ENCODE data around the gene CEP104.

The CEP104 gene

DNA sequence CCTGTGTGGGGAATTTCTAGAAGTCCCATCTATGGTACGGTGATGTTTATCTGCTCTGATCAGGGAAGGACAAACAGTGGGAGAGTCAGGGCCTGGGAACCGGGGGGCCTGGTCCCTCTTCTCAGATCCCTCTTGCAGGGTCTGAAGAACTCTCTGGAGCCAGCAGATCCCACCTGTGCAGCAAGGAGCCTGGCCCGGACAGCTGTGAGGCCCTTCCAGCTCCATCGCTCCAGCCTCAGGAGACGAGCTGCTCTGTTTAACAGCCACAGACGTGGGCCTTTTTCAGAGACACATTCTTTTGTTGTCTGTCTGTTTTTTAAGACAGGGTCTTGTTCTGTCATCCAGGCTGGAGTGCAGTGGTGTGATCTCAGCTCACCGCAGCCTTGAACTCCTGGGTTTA, 28.6 kb upstream of the CEP104 start:
- no peak overlapping the region for H3K27ac ChIP-seq
- TF ChIP-seq, protein P1, sequence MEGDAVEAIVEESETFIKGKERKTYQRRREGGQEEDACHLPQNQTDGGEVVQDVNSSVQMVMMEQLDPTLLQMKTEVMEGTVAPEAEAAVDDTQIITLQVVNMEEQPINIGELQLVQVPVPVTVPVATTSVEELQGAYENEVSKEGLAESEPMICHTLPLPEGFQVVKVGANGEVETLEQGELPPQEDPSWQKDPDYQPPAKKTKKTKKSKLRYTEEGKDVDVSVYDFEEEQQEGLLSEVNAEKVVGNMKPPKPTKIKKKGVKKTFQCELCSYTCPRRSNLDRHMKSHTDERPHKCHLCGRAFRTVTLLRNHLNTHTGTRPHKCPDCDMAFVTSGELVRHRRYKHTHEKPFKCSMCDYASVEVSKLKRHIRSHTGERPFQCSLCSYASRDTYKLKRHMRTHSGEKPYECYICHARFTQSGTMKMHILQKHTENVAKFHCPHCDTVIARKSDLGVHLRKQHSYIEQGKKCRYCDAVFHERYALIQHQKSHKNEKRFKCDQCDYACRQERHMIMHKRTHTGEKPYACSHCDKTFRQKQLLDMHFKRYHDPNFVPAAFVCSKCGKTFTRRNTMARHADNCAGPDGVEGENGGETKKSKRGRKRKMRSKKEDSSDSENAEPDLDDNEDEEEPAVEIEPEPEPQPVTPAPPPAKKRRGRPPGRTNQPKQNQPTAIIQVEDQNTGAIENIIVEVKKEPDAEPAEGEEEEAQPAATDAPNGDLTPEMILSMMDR (conservative IDR thresholded peaks at IDR 0.05): no peak

DNA sequence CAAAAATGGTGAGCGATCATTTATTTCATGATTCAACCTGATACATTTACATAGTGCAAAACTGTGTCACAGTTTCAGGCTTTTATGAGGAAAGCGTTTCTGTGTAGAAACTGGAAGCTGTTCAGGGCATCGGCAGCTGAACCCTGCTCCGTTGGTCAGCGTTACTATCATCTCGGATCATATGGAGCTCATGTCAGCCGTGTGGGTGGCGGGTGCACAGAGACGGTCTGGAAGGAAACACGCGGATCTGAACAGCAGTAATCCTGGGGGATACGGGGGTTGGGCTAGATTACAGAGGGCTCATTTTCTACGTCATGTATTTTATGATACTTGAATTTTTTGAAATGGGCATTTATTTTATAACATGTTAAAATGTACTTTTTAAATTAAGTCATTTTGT, 28.0 kb upstream of the CEP104 start:
- no peak overlapping the region for H3K27ac ChIP-seq
- TF ChIP-seq, protein P1 (conservative IDR thresholded peaks at IDR 0.05): no peak

DNA sequence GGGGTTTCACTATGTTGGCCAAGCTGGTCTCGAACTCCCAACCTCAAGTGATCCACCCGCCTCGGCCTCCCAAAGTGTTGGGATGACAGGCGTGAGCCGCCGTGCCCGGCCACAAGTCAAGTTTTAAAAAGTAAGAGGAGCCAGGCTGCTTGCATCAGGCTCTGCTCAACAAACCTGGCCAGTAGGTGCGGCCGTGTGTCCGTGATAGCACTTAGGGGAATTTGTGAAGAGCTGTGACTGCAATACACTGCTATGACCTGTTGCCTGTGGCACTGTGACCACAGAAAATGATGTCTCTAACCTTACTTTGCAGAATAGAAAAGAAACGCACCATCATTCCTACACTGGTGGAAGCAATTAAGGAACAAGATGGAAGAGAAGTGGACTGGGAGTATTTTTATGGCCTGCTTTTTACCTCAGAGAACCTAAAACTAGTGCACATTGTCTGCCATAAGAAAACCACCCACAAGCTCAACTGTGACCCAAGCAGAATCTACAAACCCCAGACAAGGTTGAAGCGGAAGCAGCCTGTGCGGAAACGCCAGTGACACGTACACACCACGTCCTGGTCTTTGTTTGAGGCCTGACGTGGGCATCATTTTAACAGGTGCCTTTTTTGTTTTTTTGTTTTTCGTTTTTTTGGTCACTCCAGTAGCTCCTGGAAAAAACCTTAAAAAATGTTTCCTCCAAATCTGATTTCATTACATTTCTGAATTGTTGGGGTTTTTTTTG, 26.3 kb upstream of the CEP104 start:
- TF ChIP-seq, protein P1 (conservative IDR thresholded peaks at IDR 0.05): no peak
- H3K27ac ChIP-seq: no peak overlapping the region

DNA sequence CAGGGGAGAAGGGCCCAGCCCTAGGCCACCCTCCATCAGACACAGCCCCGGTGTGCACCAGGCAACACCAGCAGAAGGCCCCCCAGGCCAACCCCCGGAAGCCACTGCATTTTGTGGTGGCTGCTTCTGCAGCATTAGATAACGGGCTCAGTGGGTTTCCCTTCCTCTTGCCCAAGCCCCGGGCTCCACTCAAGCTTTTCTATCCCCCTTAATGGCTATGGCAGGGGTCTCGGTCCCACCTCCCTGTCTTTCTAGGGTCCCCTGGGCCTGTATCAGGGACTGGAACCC, 24.1 kb upstream of the CEP104 start:
- no peak overlapping the region for H3K27ac ChIP-seq
- TF ChIP-seq, protein P1 (conservative IDR thresholded peaks at IDR 0.05): no peak

DNA sequence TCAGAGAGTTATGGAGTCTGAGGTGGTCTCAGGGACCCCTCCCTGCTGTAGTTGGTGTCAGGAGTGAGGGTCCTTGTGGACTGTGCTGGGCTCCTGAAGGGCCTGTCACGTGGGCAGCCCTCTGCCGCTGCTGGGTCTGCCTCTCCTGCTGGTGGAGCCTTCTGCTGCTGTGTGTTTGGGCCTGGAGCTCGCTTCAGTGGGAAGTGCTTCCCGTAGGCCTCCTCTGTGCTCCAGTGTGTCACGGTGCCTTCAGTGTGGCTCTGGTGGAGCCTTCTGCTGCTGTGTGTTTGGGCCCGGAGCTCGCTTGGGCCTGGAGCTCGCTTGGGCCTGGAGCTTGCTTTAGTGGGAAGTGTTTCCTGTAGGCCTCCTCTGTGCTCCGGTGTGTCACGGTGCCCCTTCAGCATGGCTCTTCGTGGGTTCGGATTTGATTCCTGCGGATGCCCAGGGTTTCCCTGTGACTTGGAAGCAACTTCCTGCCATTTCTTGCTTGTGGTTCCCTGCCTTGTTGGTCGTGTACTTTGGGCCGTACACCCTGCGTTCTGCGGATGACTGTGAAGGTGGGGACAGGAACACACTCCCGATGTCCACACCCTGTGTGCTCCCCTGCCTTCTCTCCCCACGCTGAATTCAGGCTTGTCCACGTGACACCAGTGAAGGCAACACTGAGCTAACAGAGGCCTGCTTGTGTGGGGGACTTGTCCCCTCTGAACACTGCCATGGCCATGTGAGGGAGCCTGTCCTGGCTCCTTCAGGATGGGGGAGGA, 23.6 kb upstream of the CEP104 start:
- no peak overlapping the region for H3K27ac ChIP-seq
- TF ChIP-seq, protein P1 (conservative IDR thresholded peaks at IDR 0.05): no peak

DNA sequence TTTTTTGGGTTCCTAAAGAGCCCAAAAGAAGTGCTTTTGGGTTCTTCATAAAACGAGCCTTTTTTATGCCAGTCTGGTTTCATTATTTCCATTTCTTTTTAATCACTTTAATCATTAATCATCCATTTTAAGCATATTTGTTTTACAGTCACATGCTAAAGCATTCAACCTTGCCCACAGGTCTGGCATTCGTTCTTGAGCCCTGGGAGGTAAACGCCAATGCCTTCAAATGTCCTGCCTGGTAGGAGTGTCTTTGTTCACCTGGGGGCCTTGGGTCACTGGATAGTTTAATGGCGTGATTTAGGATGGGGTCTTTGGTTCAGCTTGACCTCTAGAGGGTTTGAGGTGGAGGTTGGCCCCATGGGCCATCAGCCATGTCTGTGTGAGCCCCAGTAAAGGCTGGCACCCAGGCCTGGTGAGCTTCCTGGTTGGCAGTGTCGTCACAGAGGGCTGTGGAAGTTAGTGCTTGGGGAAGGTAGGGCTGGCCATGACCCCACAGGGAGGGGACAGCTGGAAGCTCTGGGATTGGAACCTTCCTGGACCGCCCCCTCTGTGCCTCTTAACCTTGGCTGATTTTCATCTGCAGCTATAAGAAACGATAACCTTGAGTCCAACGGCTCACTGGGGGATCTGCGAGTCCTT, 22.9 kb upstream of the CEP104 start:
- no peak overlapping the region for H3K27ac ChIP-seq
- TF ChIP-seq, protein P1 (conservative IDR thresholded peaks at IDR 0.05): no peak

DNA sequence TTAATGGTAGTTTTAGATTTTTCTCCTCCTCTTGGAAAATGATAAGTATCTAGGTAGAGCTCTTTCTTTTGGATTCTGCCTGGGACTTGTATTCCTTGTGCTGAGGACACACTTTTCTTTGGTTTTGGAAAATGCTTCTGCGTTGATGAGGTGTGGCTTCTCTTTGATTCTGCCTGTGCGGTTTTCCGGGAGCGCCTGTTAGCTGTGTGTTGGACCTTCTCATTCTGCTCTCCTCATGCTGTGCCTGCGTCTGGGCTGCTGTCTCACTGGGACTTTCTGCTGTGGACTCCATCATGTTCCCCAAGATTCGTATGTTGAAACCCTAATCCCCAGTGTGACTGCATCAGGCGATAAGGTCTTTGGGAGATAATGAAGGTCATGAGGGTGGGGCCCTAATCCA, 22.1 kb upstream of the CEP104 start:
- TF ChIP-seq, protein P1 (conservative IDR thresholded peaks at IDR 0.05): no peak
- H3K27ac ChIP-seq: no peak overlapping the region
